RPMI7951 (cell line): ENCODE measurements around the gene LYRM9. TPM values are rescaled to one million over a fixed set of nuclear protein-coding genes. Genes with fewer than 3 reads are reported as not detected.
"Not testable (repeated sequence)": the region's sequence is repeated elsewhere in the genome, so short reads cannot be mapped to it uniquely, and the experiment has no call there.

Source experiments
- DNase-seq: peaks from one replicate; pipeline ENCODE4 v3.0.0-alpha.2; 2012; ENCODE audit warnings: low read depth
- total RNA-seq: library from RNA; depleted of rRNA; stranded (reverse); fragments of >200 nt; shearing (Covaris generic); gene quantifications from 2 replicates; pipeline ENCODE4 v1.2.3, GENCODE V29; 2014

Gene LYRM9
- total RNA-seq, 1 experiment from 2014 or later: 0.48 TPM

DNA sequence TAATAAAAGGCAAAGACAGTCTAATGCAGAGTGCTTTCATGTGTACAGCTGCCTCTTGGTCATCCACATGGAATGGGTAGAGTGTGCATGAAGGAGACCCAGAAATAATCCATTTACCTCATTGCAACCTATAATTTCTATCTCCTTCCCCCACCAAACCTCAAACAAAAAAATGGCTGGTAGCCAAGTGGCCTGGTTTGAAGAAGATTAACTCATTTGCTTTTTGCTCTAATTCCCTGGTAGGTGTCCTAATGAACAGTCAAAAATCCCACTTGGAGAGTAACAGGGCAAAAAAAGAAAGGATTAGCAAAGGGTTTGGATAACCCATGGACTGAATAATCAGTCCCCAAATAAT, 13.0 kb upstream of the LYRM9 start:
- no peak for DNase-seq

DNA sequence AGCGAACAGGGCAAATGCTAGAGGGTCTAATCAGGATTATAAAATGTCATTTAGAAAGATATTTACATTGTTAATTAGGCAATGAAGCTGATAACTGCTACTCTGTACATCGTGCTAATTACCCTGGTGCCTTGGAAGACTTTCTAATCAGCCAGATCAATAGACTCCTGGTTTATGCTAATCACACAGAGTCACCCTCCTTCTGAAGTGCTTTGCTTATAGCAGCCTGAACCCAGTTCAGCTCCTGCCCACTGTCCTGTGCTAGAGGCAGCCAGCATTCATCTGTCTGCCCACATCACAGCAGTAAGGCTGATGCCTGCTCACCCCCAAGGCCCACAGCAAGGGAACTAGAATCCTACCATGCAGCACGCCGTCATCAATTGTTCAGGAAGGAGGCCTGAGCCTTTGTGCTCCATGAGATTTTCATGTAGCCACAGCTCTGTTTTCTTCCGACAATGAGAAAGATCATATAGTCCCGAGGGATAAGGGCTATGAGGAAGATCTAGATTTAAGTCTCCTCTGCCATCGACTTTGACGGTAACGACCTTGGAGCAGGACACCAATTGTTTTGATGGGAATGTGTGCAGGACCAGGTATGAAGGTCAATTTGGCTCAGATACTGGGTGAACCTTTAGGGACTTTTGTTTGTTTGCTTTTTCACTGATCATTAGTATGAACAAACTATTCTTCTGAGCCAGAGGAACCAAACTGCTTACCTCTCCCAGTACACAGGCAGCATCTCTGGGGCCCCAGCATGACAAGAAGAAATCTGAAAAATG, 12.5 kb upstream of the LYRM9 start:
- no peak for DNase-seq

DNA sequence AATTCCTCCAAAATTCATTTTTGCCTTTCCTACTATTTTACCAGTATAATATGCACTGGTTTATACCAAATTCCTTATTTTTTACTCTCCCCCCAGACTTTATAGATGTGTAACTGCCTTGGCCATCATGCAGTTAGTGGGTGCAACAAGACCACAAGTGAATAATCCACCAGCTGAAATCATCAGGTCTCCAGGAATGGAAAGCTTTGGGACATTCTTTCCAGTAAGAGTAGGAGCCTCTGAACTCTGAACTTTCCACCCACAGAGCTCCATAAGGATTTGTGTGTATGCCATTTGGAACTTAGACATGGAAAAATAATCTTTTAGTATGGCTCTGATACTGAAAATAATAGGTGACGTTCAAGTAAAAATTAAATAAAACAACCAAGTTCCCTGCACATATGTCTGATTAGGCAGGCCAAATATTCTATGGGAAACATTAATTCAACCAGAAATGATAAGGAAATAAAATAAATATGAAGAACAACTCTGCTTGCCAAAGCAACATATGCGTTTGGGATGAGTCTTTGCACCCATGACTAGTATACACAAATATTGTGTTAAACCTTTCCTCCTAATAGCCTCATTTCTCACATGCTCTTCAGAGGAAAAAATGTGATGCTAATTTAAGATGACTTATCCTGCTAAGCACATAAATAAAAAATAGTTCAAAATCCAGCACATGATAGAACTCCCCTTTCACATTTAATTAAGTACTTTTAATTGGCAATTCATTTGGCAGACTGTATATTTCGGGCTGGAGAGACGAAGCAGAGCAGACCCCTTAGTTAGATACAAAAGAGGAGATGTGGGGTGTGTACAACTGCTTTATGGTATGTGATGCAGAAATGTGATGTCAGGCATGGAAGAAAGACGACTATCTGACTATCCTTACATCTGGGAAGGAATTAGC, 11.6 kb upstream of the LYRM9 start:
- no peak for DNase-seq

- no peak for DNase-seq
These were observed 10.9 kb upstream of the LYRM9 start for GRCh38 chr17:27904114-27904513.

DNA sequence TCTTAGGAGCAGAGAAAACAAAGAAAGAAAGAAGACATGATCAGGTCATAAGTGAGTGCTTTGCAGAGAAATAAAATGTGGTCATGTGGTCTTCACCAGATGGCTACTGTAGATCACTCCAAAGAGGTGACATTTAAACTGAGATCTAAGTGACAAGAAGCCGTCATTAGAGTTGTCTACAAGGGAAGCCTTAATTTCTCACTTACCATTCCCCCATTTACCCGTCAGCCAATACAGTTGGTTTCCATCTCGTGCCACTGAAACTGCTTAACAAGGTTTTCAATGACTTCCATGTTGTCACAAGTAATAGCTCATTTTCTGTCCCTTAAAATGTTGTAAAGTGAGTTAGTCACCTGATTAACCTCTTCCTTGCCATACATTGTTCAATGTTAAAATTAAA, 6.4 kb upstream of the LYRM9 start:
- DNase-seq: no peak

GRCh38 chr17:27898096-27898495, 4.9 kb upstream of the LYRM9 start:
- no peak for DNase-seq

DNA sequence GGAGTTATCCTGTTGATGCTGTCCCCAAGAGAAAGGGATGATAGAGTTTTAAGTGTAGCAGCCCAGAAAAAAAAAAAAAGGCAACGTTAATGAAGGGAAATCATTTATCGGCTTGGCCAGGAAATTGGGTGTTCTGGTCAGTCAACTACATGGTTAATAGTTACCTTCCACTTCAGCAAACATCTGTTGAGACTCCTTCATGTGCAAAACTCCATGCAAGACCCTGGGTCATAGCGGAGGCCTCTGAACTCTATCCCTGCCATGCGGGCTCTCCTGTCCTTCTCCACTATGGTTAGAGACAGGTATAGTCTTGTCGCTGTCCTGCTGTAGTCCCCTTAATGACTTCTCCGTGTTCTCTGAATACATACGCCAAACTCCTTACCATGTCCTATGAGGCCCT, 3.5 kb upstream of the LYRM9 start:
- DNase-seq: no peak

GRCh38 chr17:27895940-27896535, 2.9 kb upstream of the LYRM9 start:
- DNase-seq: no peak

GRCh38 chr17:27895123-27895895, 2.1 kb upstream of the LYRM9 start:
- DNase-seq: no peak

DNA sequence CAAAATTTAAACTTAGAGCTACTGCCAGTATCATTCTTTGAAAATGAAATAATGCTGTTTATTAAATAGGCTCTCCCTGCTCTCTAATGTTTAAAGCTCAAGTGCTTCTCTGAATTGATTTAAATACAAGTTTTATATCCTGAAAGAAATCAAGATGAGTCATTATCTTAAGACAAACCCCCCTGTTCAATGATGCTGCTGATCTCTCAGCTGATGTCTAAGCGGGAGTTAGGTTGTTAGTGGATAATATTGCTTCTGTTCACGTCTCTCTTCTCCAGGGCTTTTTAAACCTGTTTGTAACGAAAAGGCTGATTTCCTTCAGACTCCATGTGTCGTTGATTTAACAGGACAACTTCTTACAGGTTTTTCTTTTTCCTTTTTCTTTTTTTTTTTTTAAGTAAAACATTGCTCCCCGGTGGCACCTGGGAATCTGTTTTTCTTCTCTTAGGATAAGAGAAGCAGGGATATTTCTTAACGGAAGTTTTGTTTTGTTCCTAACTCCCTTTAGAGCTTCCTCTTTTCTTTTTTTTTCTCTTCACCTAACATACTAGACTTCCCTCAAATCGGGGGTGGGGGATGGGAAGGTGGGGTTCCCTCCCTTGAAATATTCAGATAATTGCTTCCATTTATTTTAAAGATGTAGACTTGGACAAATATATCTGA, 807 bp upstream of the LYRM9 start:
- no peak for DNase-seq

DNA sequence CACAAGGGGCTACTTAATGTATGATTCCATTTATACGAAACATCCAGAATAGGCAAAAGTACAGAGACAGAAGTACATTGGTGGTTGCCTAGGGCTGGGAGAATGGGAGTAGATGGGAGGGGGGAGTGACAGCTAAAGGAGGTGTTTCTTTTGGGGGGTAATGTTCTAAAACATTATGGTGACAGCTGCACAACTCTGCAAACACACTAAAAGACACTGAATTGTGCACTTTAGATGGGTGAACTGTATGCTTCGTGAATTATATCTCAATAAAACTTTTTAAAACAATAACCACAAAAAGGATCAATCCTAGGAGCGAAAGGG, 661 bp downstream of the LYRM9 start:
- DNase-seq: no peak

GRCh38 chr17:27891841-27892240, 1.3 kb downstream of the LYRM9 start:
- no peak for DNase-seq

- DNase-seq: no peak
These were observed 3.4 kb downstream of the LYRM9 start for GRCh38 chr17:27889711-27890251.

DNA sequence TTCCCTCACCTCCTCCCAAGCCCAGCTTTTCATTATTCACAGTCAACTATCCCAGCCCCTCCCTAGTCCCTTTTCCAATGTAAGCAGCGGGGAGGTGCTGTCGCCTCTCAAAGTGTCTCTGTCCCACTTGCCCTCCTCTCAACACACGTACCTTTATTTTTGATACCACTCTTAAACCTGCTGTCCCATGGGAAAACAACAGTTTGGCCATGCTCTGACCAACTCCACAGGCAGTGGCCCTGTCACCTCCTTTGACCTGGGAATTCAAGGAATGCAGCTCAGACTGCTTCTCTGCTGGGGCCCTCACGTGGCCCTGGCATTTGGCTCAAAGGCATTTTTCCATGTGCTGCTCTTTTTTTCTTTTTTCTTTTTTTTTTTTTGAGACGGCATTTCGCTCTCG, 4.2 kb downstream of the LYRM9 start:
- DNase-seq: peak; percentile 8

GRCh38 chr17:27888067-27888466, 5.1 kb downstream of the LYRM9 start:
- DNase-seq: peak; percentile 29

DNA sequence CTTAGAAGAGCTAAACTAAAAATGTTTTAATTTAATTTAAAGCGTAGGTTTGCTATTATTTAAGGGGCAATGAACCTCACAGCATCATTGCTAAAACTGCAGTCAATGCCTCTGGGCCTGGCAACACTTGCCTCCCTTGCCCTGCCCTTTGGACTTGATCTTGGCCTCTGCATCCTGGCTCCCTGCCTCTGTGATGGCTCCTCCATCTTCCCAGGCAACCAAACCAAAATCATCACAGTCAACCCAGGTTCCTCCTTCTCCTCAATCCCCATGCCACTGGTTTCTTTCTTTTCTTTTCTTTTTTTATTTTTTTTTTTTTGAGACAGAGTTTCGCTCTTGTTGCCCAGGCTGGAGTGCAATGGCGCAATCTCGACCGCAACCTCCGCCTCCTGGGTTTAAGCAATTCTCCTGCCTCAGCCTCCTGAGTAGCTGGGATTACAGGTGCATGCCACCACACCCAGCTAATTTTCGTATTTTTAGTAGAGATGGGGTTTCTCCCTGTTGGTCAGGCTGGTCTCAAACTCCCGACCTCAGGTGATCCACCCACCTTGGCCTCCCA, 6.7 kb downstream of the LYRM9 start:
- DNase-seq: not testable (repeated sequence)

DNA sequence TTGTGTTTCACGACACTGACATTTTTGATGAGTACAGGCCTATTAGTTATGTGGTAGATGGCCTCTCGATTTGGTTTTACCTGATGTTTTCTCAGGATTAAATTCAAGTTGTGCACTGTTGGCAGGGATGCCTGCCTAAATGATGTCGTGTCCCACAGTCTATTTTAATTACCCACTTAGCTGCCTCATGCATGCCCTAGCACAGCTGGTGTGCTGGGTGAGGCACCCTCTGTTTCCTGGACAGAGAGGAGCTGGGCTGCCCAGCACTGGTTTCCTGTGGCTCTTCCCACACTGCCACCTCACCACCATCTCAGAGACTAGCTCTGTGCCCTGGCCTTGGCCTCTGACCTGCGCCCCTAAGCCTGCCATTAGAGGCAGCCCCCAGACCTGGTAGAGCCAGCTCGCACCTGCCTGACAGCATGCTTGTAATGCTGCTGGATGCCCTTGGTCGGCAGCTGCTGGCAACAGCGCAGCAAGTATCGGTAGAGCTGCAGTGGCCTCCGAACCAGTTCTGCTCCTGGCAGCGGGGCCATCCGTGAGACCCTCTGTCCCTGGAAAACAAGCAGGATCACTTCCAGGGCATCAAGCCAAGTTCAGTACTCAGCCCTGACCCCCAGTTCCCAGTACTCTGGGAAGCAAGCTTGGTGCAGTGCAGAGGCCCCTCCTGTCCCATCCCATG, 10.9 kb downstream of the LYRM9 start:
- no peak for DNase-seq

DNA sequence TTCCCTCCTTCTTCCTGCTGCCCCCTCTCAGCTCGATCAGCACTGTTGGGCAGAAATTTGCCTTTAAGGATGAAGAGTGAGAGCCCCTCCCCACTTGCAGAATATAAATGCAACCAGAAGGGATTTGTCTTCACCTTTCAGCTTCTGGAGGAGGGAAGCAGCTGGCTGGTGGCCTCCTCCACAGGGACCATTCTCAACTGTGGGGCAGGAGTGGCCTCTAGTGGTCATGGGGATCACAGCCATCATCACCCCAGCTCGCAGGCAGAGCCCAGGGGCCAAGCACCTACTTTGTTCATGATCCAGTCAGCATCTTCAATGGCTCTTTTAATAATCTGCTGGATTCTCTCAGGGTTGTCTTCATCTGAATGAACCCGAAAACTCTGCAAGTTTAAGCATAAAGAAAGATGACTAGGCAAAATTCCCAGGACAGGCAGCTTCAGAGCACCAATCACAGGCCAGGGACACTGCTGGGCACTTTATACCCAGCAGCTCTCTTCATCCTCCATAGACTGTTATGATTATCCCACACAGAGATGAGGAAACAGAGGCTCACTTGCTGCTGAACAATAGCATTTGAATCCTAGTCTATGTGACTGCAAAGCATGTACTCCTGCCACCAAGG, 13.1 kb downstream of the LYRM9 start:
- DNase-seq: peak; percentile 50

- no peak for DNase-seq
These were observed 14.2 kb downstream of the LYRM9 start for GRCh38 chr17:27878776-27879562.
